ENCODE measurements around the gene IPO13. TPM values are rescaled to one million over a fixed set of nuclear protein-coding genes. Genes with fewer than 3 reads are reported as not detected.
A peak's percentile ranks its signal among the peaks of the same experiment; 100 is the strongest.

Gene IPO13
- total RNA-seq, 2 experiments from 2014 or later, result 13.3 TPM

DNA sequence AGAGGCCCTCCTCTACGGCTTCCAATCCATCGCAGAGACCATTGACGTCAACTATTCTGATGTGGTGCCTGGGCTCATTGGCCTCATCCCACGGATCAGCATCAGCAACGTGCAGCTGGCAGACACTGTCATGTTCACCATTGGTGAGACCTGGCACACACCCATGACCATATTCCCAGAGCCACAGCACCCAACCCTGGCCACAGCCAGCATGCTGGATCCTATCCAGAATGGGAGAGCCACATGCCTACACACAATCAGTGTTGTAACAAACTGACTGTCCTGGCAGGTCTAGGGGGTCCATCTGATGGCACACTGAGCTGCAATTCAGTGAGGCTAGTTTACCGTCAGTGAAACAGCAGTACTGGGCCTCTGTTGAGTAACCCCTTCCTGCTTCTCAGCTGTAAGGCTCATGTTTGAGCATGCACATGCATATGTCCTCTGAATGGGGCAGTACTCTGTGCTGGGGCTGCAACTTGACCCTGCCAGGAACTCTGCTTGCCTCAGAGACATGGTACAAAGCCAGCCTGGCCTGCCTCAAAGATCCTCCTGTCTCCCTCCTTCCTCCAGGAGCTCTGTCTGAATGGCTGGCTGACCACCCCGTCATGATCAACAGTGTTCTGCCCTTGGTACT lies 10.8 kb downstream of the IPO13 start:
- intact Hi-C loops (cut with micrococcal nuclease), result no loop called here
- Mint-ChIP-seq H3K4me3 (no peak overlapping the region), H3K4me1 (ENCODE audit: low read depth) (no peaks in the 10 kb centered on the region), H3K9me3 (no peaks in the 10 kb centered on the region), H3K27me3 (no peaks in the 10 kb centered on the region), H3K36me3 (peaks cover 6% of the 10 kb centered on the region), H3K27ac (no peak overlapping the region)
- POLR2A ChIA-PET, result no interaction called here
- CTCF ChIA-PET, result interaction anchor here (1.9 to 2.7 kb wide), 2 partner anchors 23 kb away, joined by 9 to 14 read pairs; partner anchors contain the start of gene ARTN
- no peak for DNase-seq

DNA sequence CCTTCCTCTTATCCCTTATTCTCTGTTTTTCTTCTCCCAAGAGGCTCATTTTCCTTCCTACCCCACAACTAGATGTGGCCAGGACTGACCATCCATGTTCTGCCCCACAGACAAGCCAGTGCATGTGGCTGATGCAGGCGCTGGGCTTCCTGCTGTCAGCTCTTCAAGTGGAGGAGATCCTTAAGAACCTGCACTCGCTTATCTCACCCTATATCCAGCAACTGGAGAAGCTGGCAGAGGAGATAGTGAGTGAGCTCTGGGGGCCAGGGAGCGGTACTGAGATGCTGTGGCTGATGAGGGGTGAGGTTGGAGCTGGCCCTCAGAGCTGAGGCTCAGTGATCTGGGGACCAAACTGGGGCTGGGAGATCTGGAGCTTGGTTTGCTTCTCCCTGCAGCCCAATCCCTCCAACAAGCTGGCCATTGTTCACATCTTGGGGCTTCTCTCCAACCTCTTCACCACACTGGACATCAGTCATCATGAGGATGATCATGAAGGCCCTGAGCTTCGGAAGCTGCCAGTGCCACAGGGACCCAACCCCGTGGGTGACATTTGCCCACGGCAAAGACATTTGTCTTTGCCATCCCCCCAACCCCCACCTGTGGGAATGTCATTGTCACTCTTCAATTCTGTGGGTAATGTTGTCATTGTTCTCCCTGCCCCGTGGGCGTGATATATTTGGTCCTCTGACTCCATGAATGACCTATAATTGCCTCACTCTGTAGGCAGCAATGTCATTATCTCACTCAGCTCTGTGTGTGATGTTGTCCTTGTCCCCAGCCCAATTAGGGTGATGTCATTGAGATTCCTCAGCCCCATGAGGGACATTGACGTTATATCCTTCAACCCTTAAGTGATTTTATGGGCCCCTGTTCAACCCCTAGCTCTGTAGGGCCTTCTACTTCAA lies 11.9 kb downstream of the IPO13 start:
- H3K27ac Mint-ChIP-seq, result no peak overlapping the region
- no peaks in the 10 kb centered on the region for H3K9me3 Mint-ChIP-seq
- H3K4me3 Mint-ChIP-seq, result no peak overlapping the region
- ChIA-PET POLR2A (interaction anchor here (1.8 kb wide), 1 partner anchor 8 kb away, joined by 5 read pairs; no protein-coding TSS in a partner anchor), CTCF (interaction anchor here (1.9 kb wide), 1 partner anchor 24 kb away, joined by 9 read pairs; no protein-coding TSS in a partner anchor)
- no peaks in the 10 kb centered on the region for H3K4me1 Mint-ChIP-seq (ENCODE audit: low read depth)
- DNase-seq, result no peak
- no peaks in the 10 kb centered on the region for H3K27me3 Mint-ChIP-seq
- intact Hi-C loops (cut with micrococcal nuclease), result no loop called here
- H3K36me3 Mint-ChIP-seq, result peaks cover 6% of the 10 kb centered on the region

DNA sequence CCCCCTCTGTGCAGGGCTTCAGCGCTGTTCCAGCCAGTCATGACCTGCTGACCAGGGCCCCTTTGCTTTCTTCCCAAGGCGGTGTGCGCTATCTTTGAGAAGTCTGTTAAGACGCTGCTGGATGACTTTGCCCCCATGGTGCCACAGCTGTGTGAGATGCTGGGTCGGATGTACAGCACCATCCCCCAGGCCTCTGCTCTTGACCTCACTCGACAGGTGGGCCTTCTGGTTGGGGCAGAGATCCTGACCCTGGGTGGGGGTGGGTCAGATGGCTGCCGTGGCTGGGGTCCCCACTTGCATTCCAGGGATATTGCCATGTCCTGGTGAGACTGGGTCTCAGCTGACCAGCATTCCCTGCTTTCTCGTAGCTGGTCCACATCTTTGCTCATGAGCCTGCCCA lies 14.0 kb downstream of the IPO13 start:
- Mint-ChIP-seq H3K27me3 (no peaks in the 10 kb centered on the region), H3K4me3 (no peak overlapping the region), H3K36me3 (peaks cover 6% of the 10 kb centered on the region), H3K4me1 (ENCODE audit: low read depth) (no peaks in the 10 kb centered on the region), H3K9me3 (no peaks in the 10 kb centered on the region), H3K27ac (no peak overlapping the region)
- intact Hi-C loops (cut with micrococcal nuclease), result no loop called here
- ChIA-PET CTCF (no interaction called here), POLR2A (no interaction called here)
- no peak for DNase-seq

DNA sequence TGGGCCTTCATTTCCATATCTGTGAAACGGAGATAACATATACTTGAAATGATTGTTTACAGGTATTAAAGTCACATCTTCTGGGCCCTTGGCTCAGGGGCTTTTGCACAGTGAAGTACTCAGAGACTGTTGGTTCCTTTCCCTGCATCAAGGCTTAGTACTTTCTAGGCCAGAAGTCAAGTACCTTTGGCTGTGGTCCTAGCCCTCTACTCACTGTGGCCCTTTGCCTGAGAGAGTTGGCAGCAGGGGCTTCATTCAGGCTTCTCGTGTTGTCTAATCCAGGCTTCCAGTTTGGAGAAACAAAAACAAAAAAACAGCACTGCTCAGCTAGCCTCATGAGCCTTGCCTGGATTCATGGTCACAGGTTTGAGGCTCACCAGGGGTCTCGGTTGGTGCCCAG lies 14.9 kb downstream of the IPO13 start:
- POLR2A ChIA-PET, result no interaction called here
- H3K4me3 Mint-ChIP-seq, result no peak overlapping the region
- DNase-seq, result no peak
- no peaks in the 10 kb centered on the region for H3K9me3 Mint-ChIP-seq
- intact Hi-C loops (cut with micrococcal nuclease), result no loop called here
- no peak overlapping the region for H3K27ac Mint-ChIP-seq
- no peaks in the 10 kb centered on the region for H3K4me1 Mint-ChIP-seq (ENCODE audit: low read depth)
- CTCF ChIA-PET, result no interaction called here
- H3K27me3 Mint-ChIP-seq, result no peaks in the 10 kb centered on the region
- peaks cover 8% of the 10 kb centered on the region for H3K36me3 Mint-ChIP-seq

DNA sequence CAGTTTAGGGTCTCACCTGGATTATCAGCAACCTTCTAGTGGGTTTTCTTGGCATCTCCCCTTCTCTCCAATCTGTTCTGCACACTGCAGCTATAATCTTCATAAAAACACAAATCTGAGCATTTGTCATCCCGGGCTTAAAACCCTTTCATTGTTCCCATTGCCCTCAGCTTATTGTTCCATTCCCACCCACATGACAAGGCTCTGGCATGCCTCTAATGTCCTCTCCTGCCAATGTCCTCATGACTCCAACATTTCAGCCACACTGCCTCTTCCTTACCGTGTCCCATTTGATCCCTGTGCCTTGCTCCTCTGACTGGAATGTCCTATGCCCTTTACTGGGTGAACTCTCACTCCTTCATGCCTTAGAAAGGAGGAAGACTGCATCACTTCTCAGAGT lies 15.6 kb downstream of the IPO13 start:
- H3K36me3 Mint-ChIP-seq, result peaks cover 9% of the 10 kb centered on the region
- H3K4me3 Mint-ChIP-seq, result no peak overlapping the region
- ChIA-PET CTCF (no interaction called here), POLR2A (no interaction called here)
- H3K4me1 Mint-ChIP-seq (ENCODE audit: low read depth), result no peaks in the 10 kb centered on the region
- no peak overlapping the region for H3K27ac Mint-ChIP-seq
- DNase-seq, result no peak
- intact Hi-C loops (cut with micrococcal nuclease), result no loop called here
- H3K27me3 Mint-ChIP-seq, result no peaks in the 10 kb centered on the region
- H3K9me3 Mint-ChIP-seq, result no peaks in the 10 kb centered on the region

DNA sequence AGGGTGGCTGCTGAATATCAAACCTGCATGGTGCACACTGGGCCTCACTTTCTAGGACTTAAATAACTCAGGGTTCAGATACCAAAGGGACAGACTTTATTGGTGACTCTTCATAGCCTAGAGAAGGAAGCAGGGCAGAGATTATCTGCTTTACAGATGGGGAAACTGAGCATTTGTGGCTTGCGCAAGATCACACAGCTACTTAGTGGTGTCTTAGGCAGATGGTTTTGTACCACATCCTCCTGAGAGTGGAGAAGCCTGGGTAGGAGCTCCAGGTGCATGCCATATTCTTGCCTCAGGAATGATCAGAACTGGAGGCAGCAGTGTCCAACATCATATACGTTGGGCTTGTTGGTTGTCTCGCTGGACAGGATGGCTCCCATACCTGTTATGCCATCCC lies 16.3 kb downstream of the IPO13 start:
- CTCF ChIA-PET, result interaction anchor here (1.5 kb wide), 1 partner anchor 28 kb away, joined by 4 read pairs; no protein-coding TSS in a partner anchor

DNA sequence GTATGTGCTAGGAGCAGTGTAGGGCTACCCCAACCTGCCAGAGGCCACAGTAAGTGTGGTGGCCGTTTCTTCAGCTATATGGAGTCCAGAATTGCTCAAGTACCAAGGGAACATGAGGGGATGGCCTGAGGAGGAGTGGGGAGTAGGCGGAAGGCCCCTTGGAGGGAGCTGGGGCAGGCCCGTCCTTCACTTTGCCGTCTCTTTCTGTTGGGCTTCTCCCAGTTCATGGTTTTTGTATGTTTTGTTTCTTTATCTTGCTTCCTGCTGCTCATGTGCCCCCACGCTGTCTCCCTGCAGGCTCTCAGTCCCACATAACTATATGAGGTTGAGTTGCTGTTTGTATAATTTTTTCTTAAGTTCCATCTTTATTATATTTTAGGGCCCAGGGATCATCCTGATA lies 17.1 kb downstream of the IPO13 start:
- Mint-ChIP-seq H3K36me3 (peaks cover 9% of the 10 kb centered on the region), H3K27me3 (no peaks in the 10 kb centered on the region), H3K27ac (no peak overlapping the region), H3K9me3 (no peaks in the 10 kb centered on the region), H3K4me3 (no peak overlapping the region), H3K4me1 (ENCODE audit: low read depth) (no peaks in the 10 kb centered on the region)
- ChIA-PET POLR2A (no interaction called here), CTCF (interaction anchor here (1.3 to 1.5 kb wide), 2 partner anchors 11 to 29 kb away, joined by 3 to 4 read pairs; partner anchors contain the start of gene ATP6V0B)
- intact Hi-C loops (cut with micrococcal nuclease), result no loop called here
- no peak for DNase-seq

More for the DNA sequence above, 16.3 kb downstream of the IPO13 start:
- POLR2A ChIA-PET, result no interaction called here
- H3K27me3 Mint-ChIP-seq, result no peaks in the 10 kb centered on the region
- no peaks in the 10 kb centered on the region for H3K4me1 Mint-ChIP-seq (ENCODE audit: low read depth)
- H3K36me3 Mint-ChIP-seq, result peaks cover 9% of the 10 kb centered on the region
- H3K27ac Mint-ChIP-seq, result no peak overlapping the region
- no peak overlapping the region for H3K4me3 Mint-ChIP-seq
- intact Hi-C loops (cut with micrococcal nuclease), result no loop called here
- no peak for DNase-seq
- no peaks in the 10 kb centered on the region for H3K9me3 Mint-ChIP-seq

GRCh38 chr1:43965316-43965715 lies 18.6 kb downstream of the IPO13 start:
- no peak overlapping the region for H3K4me3 Mint-ChIP-seq

DNA sequence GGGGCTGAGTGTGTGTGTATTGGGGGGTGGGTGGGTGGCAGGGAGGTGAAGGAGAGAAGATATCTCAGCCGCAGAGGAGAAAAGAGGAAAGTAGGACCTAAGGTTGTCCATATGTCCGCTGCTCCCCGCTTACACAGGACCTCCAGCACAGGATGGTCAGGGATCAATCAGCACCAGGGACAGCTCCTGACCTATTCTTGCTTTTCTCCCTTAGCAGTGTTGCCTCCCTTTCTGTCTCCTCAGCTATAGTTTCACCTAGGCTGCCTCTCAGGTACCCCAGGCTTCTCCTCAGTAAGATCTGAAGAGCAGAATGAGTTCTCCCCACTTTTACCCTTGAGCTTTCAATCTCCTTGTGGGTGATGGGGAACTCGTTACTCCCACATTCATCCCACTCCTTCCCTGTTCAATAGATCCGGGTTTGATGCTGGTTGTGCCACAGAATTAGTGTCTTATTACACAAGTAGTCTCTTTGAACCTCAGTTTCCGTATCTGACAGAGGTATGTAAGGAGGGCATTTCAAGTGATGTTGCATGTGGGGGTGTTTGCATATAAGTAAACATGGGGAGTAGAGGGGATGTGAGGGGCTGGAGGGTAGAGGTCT lies 21.7 kb downstream of the IPO13 start:
- DNase-seq, result peak; percentile 30
- Mint-ChIP-seq H3K27ac (no peak overlapping the region), H3K36me3 (peaks cover 13% of the 10 kb centered on the region), H3K4me3 (no peak overlapping the region), H3K4me1 (ENCODE audit: low read depth) (peaks cover 20% of the 10 kb centered on the region), H3K27me3 (no peaks in the 10 kb centered on the region), H3K9me3 (no peaks in the 10 kb centered on the region)
- CTCF ChIA-PET, result interaction anchor here (2.6 kb wide), 1 partner anchor 22 kb away, joined by 12 read pairs; the partner anchor contains the start of gene IPO13
- POLR2A ChIA-PET, result no interaction called here
- intact Hi-C loops (cut with micrococcal nuclease), result no loop called here

More at GRCh38 chr1:43965316-43965715, 18.6 kb downstream of the IPO13 start:
- intact Hi-C loops (cut with micrococcal nuclease), result no loop called here
- Mint-ChIP-seq H3K9me3 (no peaks in the 10 kb centered on the region), H3K27me3 (no peaks in the 10 kb centered on the region), H3K36me3 (peaks cover 9% of the 10 kb centered on the region), H3K27ac (no peak overlapping the region), H3K4me1 (ENCODE audit: low read depth) (peaks cover 8% of the 10 kb centered on the region)
- CTCF ChIA-PET, result no interaction called here
- DNase-seq, result no peak
- POLR2A ChIA-PET, result no interaction called here

GRCh38 chr1:43969416-43969745 lies 22.6 kb downstream of the IPO13 start:
- Mint-ChIP-seq H3K4me1 (ENCODE audit: low read depth) (peaks cover 29% of the 10 kb centered on the region), H3K4me3 (peak overlapping the region; percentile 95), H3K36me3 (peaks cover 13% of the 10 kb centered on the region), H3K27me3 (no peaks in the 10 kb centered on the region), H3K9me3 (no peaks in the 10 kb centered on the region), H3K27ac (no peak overlapping the region)
- no peak for DNase-seq
- ChIA-PET POLR2A (interaction anchor here (0.7 to 2.6 kb wide), 2 partner anchors 23 to 35 kb away, joined by 3 to 7 read pairs; partner anchors contain the start of genes ARTN and IPO13), CTCF (interaction anchor here (1.0 to 2.6 kb wide), 5 partner anchors 19 to 58 kb away, joined by 3 to 12 read pairs (median 3); partner anchors contain the start of gene IPO13)
- intact Hi-C loops (cut with micrococcal nuclease), result loop anchor here (1.0 kb wide), 1 partner anchor 23 kb away; the partner anchor contains the start of gene IPO13

DNA sequence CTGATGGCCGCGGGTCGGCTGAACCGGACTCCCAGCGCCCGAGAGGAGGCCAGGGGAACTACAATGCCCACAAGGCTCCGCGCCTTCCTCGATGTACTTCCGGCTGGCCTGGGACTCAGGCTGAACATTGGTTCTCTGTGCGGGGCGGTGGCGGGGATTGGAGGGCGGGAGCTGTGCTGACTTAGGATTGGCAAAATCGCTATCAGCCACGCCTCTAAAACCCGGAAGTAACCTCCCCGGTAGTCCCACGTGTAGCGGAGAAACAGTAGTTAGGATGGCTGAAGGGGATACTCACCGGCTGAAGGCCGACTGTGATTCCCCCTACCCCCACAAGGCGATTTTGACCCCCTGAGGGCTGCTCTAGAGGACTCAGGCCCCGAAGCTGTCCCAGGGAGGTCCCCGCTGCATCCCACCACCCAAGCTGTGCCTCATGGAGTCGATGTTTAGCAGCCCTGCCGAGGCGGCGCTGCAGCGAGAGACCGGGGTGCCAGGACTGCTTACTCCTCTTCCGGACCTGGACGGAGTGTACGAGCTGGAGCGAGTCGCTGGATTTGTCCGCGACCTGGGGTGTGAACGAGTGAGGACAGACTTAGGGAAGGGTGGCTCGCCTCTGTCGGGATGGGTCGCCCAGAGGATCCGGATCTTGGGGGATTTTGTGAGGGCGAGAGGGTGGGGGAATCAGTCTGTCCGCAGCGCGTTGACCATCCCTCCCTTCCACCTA lies 23.2 kb downstream of the IPO13 start, which contains the start of gene DPH2:
Gene DPH2 (plus strand): TSS at position 265 of the 721 bp plus-strand sequence. CDS start 166 bp downstream, at position 431.
- Mint-ChIP-seq H3K4me1 (ENCODE audit: low read depth) (peaks cover 29% of the 10 kb centered on the region), H3K27ac (peak within 1 kb of the TSS; percentile 15), H3K4me3 (peak within 1 kb of the TSS; percentile 95), H3K27me3 (no peaks in the 10 kb centered on the region), H3K36me3 (peaks cover 13% of the 10 kb centered on the region), H3K9me3 (no peaks in the 10 kb centered on the region)
- intact Hi-C loops (cut with micrococcal nuclease), result loop anchor here (1.0 to 5.0 kb wide), 2 partner anchors 24 to 242 kb away; partner anchors contain the start of genes DMAP1 and IPO13
- DNase-seq, result peak; percentile 98
- ChIA-PET CTCF (interaction anchor here (0.9 to 2.6 kb wide), 6 partner anchors 19 to 77 kb away, joined by 3 to 12 read pairs (median 3); partner anchors contain the start of gene IPO13), POLR2A (interaction anchor here (0.7 to 2.6 kb wide), 3 partner anchors 24 to 263 kb away, joined by 3 to 7 read pairs (median 3); partner anchors contain the start of genes ARTN, IPO13 and ST3GAL3)

Measured in activated CD4-positive, alpha-beta memory T cell treated with anti-CD3 and anti-CD28 coated beads for 36 hours (primary cell).